HG03064 (cell line): ENCODE measurements around the gene KRT32.

Source experiments
- ATAC-seq: cut with Tn5 transposase; IDR thresholded peaks from one replicate; pipeline ENCODE4 v1.9.1; 2021; ENCODE audit warnings: low read depth; ENCODE audit not compliant: unreplicated experiment

Gene KRT32

DNA sequence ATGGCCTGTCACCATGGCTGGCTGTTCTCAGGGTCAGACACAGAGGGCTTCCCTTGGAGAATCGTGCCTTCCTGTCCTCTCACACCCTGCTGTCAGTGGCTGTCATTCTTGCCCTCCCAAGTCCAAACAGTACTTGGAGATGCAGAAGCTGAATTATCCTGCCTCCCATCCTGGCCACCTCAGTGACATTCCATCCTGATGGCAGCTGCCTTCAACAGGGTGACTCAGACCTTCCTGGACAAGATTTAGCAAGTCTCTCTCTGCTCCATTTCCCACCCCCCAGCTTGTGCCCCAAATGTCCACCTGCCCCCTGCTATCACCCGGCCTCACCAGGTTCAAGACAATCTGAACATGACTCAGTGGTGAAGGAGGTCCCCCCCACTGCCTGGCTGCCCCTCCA lies 27.3 kb upstream of the KRT32 start:
- no peak for ATAC-seq

DNA sequence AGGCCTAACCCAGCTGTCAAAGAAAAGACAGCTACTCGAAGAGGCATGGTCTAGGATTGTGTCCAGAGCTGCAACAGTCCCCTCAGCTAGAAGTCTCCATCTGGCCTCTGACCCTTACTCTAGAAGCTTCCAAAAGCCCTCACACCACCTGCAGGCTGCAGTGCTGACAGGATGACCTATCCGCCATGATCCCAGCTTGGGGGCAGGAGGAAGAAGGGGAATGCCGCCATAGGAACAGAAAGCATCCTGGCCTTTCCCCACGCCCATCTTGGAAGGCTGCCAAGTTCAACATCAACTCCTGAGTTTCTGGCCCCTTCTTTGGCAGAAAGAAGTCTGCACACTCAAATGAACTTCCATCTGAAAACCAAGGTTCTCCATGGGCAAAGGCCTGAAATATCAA lies 25.6 kb upstream of the KRT32 start:
- ATAC-seq = no peak

DNA sequence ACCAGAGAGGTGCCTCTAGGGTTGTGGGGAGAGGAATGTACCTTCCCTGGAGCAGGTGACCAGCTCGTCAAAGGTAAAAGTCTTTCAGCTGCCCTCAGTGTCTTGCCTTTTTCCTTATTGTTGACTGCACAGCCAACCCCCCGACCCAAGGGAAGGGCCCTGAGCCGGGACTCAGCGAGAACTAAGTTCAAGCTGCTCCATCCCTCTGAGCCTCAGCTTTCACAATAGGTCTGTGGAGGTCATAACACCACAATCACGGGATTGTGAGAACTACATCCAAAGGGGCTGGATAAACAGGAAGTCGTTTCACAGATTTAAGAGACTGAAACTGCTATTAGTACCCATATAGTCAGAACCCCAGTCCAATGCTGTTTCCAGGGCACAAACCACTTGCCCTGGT lies 25.2 kb upstream of the KRT32 start:
- ATAC-seq = no peak

DNA sequence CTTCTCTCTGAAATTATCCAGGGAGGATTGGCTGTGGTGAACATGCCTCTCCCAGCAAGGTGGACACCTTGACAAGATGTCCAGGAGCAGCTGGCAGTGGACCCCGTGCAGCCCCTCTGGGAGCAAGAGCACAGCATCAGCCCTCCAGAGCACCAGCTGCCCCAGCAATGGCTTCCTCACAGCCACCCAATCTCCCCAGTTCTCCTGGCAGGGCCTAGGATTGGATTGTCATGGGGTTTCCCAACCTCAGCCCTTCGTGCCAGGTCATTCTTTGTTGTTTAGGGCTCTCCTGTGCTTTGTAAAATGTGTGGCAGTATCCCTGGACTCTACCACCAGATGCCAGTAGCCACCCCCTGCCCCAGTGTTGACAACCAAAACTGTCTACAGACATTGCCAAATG lies 24.3 kb upstream of the KRT32 start:
- no peak for ATAC-seq

DNA sequence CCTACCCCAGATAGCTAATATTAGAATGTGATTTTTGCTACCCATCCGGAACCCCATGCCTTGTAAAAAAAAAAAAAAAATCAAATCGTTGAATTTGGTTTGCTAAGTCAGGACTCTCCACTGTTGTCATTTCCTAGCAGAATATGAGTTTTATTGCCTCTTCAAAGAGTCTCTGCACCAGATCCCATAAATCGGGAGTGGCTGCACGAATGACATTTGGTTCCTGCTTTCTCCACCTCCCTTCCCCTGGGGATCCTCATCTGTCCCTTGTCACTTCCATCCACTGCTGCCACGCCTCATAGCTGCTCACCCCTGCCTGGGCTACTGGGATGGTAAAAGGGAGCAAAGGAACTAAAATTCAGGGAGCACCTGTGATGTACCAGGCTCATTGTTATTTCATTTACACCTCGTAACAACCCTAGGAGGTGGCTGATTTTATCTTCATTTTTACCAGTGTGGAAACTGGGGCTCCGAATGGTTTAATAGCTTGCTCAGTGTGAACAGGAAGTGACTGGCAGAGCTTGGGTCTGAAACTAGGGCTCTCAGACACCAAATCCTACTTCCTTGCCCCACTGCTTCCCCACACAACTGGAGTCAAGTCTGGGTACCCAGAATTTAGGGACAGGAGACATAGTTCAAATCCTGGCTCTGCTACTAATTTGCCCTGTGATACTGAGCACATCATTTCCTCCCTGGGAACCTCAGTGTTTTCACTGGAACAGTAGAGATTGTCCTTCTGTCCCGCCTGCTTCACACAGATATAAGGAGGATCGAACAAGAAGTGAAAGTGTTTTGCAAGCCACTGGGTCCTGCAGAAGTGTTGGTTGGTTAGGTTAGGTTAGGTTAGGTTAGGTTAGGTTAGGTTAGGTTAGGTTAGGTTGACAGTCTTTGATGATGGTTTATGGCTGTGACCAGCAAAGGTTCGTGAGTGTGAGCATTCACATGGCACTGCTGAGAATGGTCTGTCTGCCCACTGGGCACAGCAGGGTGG lies 23.1 kb upstream of the KRT32 start:
- no peak for ATAC-seq

DNA sequence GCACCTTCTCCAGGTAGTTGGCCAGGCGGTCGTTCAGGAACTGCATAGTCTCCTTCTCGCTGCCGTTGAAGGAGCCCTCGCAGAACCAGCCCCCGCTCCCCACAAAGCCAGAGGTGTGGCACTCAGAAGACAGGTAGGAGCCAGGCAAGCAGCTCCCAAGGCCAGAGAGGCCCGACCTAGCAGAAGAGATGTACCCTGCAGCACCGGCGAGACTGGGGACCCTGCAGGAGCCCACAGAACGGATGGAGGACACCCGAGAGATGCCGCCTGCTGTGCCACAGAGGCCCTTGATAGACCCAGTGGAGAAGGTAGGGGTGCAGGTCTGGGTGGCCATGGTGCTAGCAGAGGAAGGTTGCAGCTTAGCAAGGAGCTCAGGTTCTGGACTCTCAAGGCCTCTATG lies 22.3 kb upstream of the KRT32 start, which contains the start of gene KRT36:
Gene KRT36, minus strand, starts transcription at position 380 of the 400 bp plus-strand sequence. Its CDS starts 46 bp downstream, at position 334.
- no peak for ATAC-seq

DNA sequence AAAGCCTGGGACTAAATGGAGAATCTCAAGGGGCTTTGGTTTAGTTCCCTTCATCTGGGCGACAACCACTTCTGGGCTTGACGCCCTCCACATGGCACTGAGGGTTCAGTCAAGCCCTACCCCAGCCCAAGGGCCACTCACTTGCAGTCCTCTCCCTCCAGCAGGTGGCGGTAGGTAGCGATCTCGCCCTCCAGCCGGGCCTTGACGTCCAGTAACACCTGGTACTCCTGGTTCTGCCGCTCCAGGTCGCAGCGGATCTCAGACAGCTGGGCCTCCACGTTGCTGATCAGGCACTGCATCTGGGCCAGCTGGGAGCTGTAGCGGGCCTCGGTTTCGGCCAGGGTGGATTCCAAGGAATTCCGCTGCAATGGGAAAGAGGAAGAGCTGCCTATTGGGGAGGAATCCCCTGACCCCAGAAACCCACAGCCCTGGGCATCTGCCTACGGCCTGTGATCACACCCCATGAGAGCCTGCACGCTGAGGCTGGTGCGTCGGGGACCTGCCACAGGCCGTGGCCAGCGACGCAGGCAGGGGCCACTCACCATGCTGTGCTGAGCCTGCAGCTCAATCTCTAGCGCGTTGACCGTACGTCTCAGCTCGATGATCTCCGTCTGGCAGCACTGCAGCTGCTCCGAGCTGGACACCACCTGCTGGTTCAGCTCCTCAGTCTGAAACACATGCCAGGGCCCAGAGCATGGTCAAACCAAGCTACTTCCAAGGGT lies 19.8 kb upstream of the KRT32 start:
- no peak for ATAC-seq

DNA sequence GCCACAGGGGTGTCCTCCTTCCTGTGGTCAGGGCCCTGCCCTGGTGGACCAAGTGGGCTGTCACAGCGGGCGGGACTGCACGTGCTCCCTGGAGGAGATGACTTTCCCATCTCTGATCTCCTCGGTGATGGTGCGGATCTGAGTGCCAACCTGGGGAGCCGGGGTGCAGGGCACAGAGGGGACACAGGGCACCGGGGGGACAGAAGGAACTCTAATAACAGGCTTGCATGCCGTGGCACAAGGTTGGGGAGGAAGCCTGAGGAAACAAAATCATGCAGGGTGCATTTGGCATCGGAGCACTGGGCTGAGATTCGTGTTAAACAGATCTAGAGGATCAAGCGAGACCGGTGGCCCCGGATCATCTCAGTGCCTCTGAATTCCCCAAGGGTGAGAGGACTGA lies 19.1 kb upstream of the KRT32 start:
- ATAC-seq = no peak

DNA sequence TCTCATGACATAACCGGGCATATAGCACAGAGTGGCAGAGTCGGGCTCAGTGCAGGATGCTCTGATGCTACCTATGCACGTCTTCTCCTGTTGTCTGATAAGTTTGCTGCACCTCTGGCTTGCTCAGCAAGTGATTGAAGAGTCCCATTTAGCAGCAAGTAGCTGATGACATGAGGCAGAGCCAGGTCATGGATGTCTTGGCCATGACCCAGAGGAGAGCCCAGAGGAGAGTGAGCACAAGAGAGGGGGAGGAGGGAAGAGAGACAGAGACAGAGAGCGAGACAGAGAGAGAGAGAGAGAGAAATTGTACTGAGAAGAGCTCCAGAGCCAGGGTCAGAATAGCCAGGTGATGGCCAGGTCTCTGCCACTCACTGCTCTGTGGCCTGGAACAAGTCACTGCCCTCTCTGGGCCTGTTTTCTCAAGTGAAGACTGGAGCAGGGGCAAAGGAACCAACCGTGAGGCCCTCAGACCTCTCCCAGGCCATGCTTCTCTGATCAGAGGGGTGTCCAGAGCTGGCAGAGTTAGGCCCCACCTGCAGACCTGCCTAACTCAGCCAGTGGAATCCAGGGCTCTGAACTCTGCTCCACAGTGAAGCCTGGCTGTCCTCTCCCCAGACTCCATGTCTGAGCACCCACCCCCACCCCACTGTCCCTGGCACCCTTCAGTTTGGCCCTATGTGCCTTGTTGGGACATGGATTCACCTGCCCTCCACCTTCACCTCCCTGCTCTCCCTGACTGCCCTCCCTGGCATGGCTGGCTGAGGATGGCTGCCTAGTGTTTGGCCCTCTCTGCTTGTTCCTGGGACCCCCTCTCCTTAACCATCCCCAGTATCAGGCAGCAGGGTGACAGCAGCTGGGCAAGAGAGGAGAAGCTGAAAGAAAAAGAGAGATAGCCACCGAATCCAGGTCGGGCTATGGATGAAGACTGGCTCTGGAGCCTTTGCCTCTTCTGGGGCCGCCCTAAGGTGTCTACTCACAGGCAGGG lies 18.0 kb upstream of the KRT32 start:
- ATAC-seq = no peak

DNA sequence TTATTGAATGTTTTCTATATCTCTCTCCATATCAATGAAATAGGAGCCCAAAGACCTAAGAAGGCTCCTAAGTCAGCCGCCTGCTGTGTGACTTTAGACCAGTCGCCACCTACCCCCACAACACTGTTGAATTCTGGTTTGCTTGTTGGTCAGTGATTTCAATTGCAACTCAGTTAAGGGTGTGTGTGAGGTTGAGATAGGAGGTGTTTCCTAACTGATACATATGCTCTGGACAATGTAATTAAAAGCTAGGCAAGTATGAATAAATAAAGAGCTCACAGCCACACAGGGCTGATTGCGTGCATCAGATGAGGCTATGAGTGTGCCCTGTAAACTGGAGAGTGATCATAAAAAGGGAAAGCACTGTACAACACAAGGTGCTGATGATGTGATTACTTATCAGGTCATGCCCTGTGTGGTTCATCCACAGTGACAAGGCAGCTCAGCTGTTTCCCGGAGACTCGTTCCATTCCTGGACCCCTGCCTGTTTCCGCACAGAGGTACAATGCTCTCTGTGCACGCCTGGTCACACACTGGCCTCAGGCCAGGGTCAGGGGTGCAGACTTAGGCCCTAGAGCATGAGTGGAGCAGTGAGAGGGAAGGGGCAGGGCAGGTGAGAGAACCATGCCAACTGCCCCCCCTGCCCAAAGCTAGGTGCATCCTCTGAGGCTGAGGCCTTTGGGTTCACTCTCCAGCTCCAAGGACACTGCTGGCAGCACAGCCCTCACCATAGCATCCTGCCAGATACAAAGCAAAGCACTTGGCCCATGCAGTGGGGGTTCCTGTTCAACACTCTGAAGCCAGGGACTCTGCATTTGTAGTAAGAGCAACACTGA lies 17.0 kb upstream of the KRT32 start:
- ATAC-seq = no peak

DNA sequence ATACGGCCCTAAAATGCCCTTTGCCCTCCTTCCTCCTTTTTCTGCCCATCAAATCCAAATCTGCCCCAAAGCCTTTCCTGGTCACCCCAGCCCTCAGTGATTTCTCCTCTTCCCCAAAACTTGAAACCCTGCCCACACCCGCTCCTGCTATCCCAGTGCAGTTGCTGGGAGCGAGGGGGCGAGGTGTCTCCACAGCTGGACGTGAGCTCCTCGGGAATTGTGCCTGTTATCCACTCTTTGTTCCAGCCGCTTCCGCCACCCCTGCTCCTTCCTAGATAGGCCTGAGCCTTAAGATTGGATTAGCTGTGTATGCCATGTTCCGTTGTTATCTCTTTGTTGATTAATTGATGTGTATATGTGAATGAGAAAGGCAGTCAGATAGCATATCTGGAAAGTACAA lies 16.3 kb upstream of the KRT32 start:
- ATAC-seq = no peak

DNA sequence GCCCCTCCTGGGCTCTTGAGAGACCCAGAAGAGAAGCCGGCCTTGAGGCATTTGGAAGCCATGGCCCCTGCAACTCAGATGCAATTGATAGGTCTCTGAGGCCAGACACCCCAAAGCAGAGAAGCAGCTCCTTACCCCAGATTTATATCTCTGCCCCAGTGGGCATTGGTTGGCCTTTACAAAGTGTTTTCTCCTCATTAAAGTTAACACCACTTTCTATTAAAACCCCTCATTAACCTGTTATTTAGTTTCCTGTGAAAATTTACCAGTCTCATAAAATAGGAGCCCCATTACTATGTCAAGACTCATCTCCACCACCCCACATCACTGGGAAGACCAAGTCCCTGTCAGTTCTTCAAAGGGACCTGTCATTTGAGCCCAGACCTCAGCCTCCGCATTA lies 13.8 kb upstream of the KRT32 start, which contains the start of gene KRT35:
Gene KRT35, minus strand, starts transcription at position 116 of the 400 bp plus-strand sequence. Its CDS starts 54 bp downstream, at position 62.
- no peak for ATAC-seq

DNA sequence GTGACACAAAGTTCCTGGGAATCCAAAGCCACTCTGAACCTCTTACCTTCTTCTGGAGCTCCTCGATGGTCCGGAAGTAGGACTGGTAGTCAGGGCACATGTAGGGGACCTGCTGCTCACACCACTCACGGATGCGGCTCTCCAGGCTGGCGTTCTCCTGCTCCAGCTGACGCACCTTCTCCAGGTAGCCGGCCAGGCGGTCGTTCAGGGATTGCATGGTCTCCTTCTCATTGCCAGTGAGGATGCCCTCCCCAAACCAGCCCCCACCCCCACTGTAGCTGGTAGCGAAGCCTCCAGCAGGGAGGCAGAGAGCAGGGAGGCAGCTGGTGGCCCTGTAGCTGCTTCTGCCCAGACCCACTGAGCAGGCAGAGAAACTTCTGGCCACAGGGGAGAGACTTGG lies 13.4 kb upstream of the KRT32 start:
- no peak for ATAC-seq

DNA sequence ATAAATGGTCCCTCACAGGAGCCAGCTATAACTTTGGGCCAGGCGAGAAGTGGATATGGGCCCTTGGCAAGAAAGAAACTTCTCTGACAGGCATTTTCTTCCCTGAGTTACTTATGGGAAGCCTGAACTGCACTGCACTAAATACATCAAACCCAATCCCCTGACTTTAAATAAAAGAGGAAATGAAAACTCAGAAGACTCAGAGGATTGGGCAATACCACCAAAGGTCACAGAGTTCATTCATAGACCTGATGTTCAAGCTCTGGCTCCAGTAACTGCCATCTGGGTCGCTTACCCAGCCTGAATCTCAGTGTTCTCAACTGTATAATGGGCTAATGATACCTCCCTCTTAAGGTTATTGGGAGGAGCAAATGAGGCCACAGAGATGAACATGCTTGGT lies 12.9 kb upstream of the KRT32 start:
- ATAC-seq = no peak

DNA sequence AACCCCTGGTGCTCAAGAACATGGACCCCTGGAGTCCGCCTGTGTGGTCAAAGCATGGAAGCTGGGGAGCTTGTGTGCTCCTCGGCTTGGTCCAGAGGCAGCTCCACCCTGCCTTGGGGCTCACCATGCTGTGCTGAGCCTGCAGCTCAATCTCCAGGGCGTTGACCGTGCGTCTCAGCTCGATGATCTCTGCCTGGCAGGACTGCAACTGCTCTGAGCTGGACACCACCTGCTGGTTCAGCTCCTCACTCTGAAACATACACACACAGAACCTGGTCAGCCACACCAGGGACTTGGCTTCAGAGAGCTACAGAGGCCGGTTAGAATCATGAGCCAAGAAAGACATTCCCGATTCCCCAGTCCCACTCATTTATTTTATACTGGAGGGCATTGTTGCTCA lies 11.1 kb upstream of the KRT32 start:
- ATAC-seq = no peak

DNA sequence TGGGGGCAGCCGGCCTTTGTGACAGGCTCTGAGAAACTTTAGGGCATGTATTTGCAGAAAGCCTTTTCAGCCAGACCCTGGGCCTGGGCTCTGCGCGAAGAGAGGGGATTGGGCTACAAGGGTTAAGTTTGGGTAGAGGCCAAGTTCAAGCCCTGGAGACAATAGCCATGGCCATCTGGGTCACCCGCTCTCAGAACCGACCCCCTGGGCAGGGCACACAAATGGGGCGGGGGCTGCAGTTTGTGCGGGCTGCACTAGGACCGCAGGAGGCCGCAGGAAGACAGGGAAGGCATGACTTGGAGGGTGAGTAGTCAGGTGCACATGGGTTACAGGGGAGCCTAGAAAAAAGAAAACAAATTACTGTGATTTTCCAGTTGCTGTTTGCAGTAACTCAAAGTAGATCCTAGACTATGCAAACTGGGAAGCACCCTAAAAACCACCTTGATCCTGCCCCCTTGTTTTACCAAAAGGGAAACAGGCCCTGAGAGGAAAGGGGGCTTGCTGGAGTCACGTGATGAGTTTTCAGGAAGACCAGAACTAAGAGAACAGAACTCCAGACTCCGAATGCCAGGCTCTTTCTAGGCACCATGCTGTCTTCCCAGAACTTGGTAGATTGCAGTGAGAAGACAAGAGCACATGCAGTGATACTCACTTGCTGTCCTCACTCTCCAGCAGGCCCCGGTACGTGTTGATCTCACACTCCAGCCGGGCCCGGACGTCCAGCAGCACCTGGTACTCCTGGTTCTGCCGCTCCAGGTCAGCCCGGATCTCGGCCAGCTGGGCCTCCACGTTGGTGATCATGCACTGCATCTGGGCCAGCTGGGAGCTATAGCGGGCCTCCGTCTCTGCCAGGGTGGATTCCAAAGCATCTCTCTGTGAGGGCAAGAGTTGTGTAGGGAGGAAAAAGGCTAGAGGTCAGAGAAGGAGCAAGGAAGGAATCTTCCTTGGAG lies 10.0 kb upstream of the KRT32 start:
- no peak for ATAC-seq

DNA sequence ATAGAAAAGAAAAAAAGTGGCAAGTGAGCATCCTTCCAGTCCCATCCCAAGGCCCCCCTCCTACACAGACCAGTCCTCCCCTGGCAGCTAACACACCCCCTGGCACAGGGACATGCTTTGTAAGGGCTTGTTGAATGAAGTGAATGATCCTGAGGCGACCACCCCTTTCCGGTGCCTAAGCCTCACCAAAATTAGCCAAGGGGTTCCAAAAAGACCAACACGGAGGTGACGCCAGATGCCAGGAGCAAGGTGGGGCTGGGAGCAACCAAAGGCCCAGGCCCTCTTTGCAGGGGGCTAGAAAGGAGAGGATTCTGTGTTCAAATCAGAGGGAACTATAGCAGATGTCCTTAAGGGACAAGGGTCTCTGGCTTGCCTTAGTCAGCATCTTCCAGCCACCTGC lies 8.2 kb upstream of the KRT32 start:
- ATAC-seq = no peak

DNA sequence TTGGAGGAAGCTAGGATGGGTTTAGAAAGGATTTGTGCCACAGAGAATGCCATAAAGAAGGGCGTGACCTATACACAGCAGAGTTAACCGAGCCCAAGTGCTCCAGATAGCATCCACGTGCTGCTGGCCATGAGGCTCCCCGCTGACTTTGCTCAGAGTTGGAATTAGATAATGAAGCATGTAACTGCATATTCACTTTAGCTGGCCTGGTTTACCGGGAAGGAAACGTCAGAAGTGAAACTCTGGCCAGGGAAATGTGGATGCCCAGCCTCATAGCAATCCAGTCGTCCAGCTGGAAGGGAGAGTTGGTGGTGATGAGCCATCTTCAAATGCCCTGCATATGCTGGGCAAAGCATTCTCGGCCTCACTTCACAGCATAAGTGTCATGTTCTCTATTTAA lies 7.7 kb upstream of the KRT32 start:
- ATAC-seq = no peak
